ENCODE results near the gene NTRK3.
"Not testable (repeated sequence)": the region's sequence is repeated elsewhere in the genome, so short reads cannot be mapped to it uniquely, and the experiment has no call there.

The NTRK3 gene

GRCh38 chr15:88072598-88073390 lies 183.7 kb downstream of the NTRK3 start:
- Histone ChIP-seq H3K36me3 (ENCODE audit: control insufficient read depth, insufficient read depth, low read length) (no peaks in the 10 kb centered on the region), H3K9ac (ENCODE audit: low read length) (no peak overlapping the region), H3K27me3 (ENCODE audit: control insufficient read depth, insufficient read depth, low read length) (no peaks in the 10 kb centered on the region), H3K4me1 (ENCODE audit: control insufficient read depth, insufficient read depth, low read length) (no peaks in the 10 kb centered on the region), H3K4me3 (ENCODE audit: low read length) (no peak overlapping the region), H3K9me3 (ENCODE audit: control insufficient read depth, low read length) (no peaks in the 10 kb centered on the region)

- H3K4me3 ChIP-seq (ENCODE audit: low read length); H3K4me1 ChIP-seq (ENCODE audit: control insufficient read depth, insufficient read depth, low read length); H3K27me3 ChIP-seq (ENCODE audit: control insufficient read depth, insufficient read depth, low read length): not testable (repeated sequence)
These were observed 184.4 kb downstream of the NTRK3 start for GRCh38 chr15:88072133-88072532.

GRCh38 chr15:88071141-88071540 lies 185.4 kb downstream of the NTRK3 start:
- no peak overlapping the region for H3K4me3 ChIP-seq (ENCODE audit: low read length)
- H3K27me3 ChIP-seq (ENCODE audit: control insufficient read depth, insufficient read depth, low read length): no peaks in the 10 kb centered on the region
- no peaks in the 10 kb centered on the region for H3K9me3 ChIP-seq (ENCODE audit: control insufficient read depth, low read length)
- H3K4me1 ChIP-seq (ENCODE audit: control insufficient read depth, insufficient read depth, low read length): no peaks in the 10 kb centered on the region
- H3K9ac ChIP-seq (ENCODE audit: low read length): no peak overlapping the region
- H3K36me3 ChIP-seq (ENCODE audit: control insufficient read depth, insufficient read depth, low read length): no peaks in the 10 kb centered on the region

More at GRCh38 chr15:88072133-88072532, 184.4 kb downstream of the NTRK3 start:
- not testable (repeated sequence) for H3K36me3 ChIP-seq (ENCODE audit: control insufficient read depth, insufficient read depth, low read length); H3K9ac ChIP-seq (ENCODE audit: low read length); H3K9me3 ChIP-seq (ENCODE audit: control insufficient read depth, low read length)

- H3K4me1 ChIP-seq (ENCODE audit: control insufficient read depth, insufficient read depth, low read length): no peaks in the 10 kb centered on the region
- no peak overlapping the region for H3K9ac ChIP-seq (ENCODE audit: low read length)
- no peaks in the 10 kb centered on the region for H3K27me3 ChIP-seq (ENCODE audit: control insufficient read depth, insufficient read depth, low read length)
- H3K36me3 ChIP-seq (ENCODE audit: control insufficient read depth, insufficient read depth, low read length): no peaks in the 10 kb centered on the region
- no peak overlapping the region for H3K4me3 ChIP-seq (ENCODE audit: low read length)
- no peaks in the 10 kb centered on the region for H3K9me3 ChIP-seq (ENCODE audit: control insufficient read depth, low read length)
These were observed 187.0 kb downstream of the NTRK3 start for GRCh38 chr15:88069561-88069960.

- H3K9ac ChIP-seq (ENCODE audit: low read length): no peak overlapping the region
- H3K36me3 ChIP-seq (ENCODE audit: control insufficient read depth, insufficient read depth, low read length): no peaks in the 10 kb centered on the region
- H3K4me1 ChIP-seq (ENCODE audit: control insufficient read depth, insufficient read depth, low read length): no peaks in the 10 kb centered on the region
- H3K4me3 ChIP-seq (ENCODE audit: low read length): no peak overlapping the region
- H3K9me3 ChIP-seq (ENCODE audit: control insufficient read depth, low read length): no peaks in the 10 kb centered on the region
- H3K27me3 ChIP-seq (ENCODE audit: control insufficient read depth, insufficient read depth, low read length): no peaks in the 10 kb centered on the region
These were observed 189.2 kb downstream of the NTRK3 start for GRCh38 chr15:88067331-88067685.

GRCh38 chr15:88066636-88067330 lies 189.8 kb downstream of the NTRK3 start:
- no peaks in the 10 kb centered on the region for H3K9me3 ChIP-seq (ENCODE audit: control insufficient read depth, low read length)
- no peaks in the 10 kb centered on the region for H3K4me1 ChIP-seq (ENCODE audit: control insufficient read depth, insufficient read depth, low read length)
- no peak overlapping the region for H3K9ac ChIP-seq (ENCODE audit: low read length)
- H3K27me3 ChIP-seq (ENCODE audit: control insufficient read depth, insufficient read depth, low read length): no peaks in the 10 kb centered on the region
- no peak overlapping the region for H3K4me3 ChIP-seq (ENCODE audit: low read length)
- no peaks in the 10 kb centered on the region for H3K36me3 ChIP-seq (ENCODE audit: control insufficient read depth, insufficient read depth, low read length)

GRCh38 chr15:88061452-88061851 lies 195.1 kb downstream of the NTRK3 start:
- H3K9me3 ChIP-seq (ENCODE audit: control insufficient read depth, low read length): no peaks in the 10 kb centered on the region
- H3K27me3 ChIP-seq (ENCODE audit: control insufficient read depth, insufficient read depth, low read length): no peaks in the 10 kb centered on the region
- H3K4me1 ChIP-seq (ENCODE audit: control insufficient read depth, insufficient read depth, low read length): no peaks in the 10 kb centered on the region
- H3K4me3 ChIP-seq (ENCODE audit: low read length): no peak overlapping the region
- H3K9ac ChIP-seq (ENCODE audit: low read length): no peak overlapping the region
- no peaks in the 10 kb centered on the region for H3K36me3 ChIP-seq (ENCODE audit: control insufficient read depth, insufficient read depth, low read length)

- Histone ChIP-seq H3K4me3 (ENCODE audit: low read length) (no peak overlapping the region), H3K27me3 (ENCODE audit: control insufficient read depth, insufficient read depth, low read length) (no peaks in the 10 kb centered on the region), H3K4me1 (ENCODE audit: control insufficient read depth, insufficient read depth, low read length) (no peaks in the 10 kb centered on the region), H3K9me3 (ENCODE audit: control insufficient read depth, low read length) (no peaks in the 10 kb centered on the region), H3K9ac (ENCODE audit: low read length) (no peak overlapping the region), H3K36me3 (ENCODE audit: control insufficient read depth, insufficient read depth, low read length) (no peaks in the 10 kb centered on the region)
These were observed 196.2 kb downstream of the NTRK3 start for GRCh38 chr15:88060383-88060782.

GRCh38 chr15:88057836-88058235 lies 198.7 kb downstream of the NTRK3 start:
- Histone ChIP-seq H3K36me3 (ENCODE audit: control insufficient read depth, insufficient read depth, low read length) (no peaks in the 10 kb centered on the region), H3K27me3 (ENCODE audit: control insufficient read depth, insufficient read depth, low read length) (no peaks in the 10 kb centered on the region), H3K9me3 (ENCODE audit: control insufficient read depth, low read length) (no peaks in the 10 kb centered on the region), H3K9ac (ENCODE audit: low read length) (no peak overlapping the region), H3K4me3 (ENCODE audit: low read length) (no peak overlapping the region), H3K4me1 (ENCODE audit: control insufficient read depth, insufficient read depth, low read length) (no peaks in the 10 kb centered on the region)

- Histone ChIP-seq H3K9ac (ENCODE audit: low read length) (no peak overlapping the region), H3K9me3 (ENCODE audit: control insufficient read depth, low read length) (no peaks in the 10 kb centered on the region), H3K4me3 (ENCODE audit: low read length) (no peak overlapping the region), H3K36me3 (ENCODE audit: control insufficient read depth, insufficient read depth, low read length) (no peaks in the 10 kb centered on the region), H3K4me1 (ENCODE audit: control insufficient read depth, insufficient read depth, low read length) (no peaks in the 10 kb centered on the region), H3K27me3 (ENCODE audit: control insufficient read depth, insufficient read depth, low read length) (no peaks in the 10 kb centered on the region)
These were observed 207.0 kb downstream of the NTRK3 start for GRCh38 chr15:88049506-88049905.

- Histone ChIP-seq H3K9ac (ENCODE audit: low read length) (no peak overlapping the region), H3K36me3 (ENCODE audit: control insufficient read depth, insufficient read depth, low read length) (no peaks in the 10 kb centered on the region), H3K9me3 (ENCODE audit: control insufficient read depth, low read length) (no peaks in the 10 kb centered on the region), H3K4me3 (ENCODE audit: low read length) (no peak overlapping the region), H3K27me3 (ENCODE audit: control insufficient read depth, insufficient read depth, low read length) (no peaks in the 10 kb centered on the region), H3K4me1 (ENCODE audit: control insufficient read depth, insufficient read depth, low read length) (no peaks in the 10 kb centered on the region)
These were observed 207.8 kb downstream of the NTRK3 start for GRCh38 chr15:88048755-88049154.

GRCh38 chr15:88048237-88048636 lies 208.3 kb downstream of the NTRK3 start:
- Histone ChIP-seq H3K4me3 (ENCODE audit: low read length) (no peak overlapping the region), H3K9me3 (ENCODE audit: control insufficient read depth, low read length) (no peaks in the 10 kb centered on the region), H3K27me3 (ENCODE audit: control insufficient read depth, insufficient read depth, low read length) (no peaks in the 10 kb centered on the region), H3K36me3 (ENCODE audit: control insufficient read depth, insufficient read depth, low read length) (no peaks in the 10 kb centered on the region), H3K9ac (ENCODE audit: low read length) (no peak overlapping the region), H3K4me1 (ENCODE audit: control insufficient read depth, insufficient read depth, low read length) (no peaks in the 10 kb centered on the region)
